Non-pigmented ciliary epithelial cell (primary cell): Measurements from ENCODE around the gene TTLL9.

ENCODE experiments used
- DNase-seq: peaks from one replicate; pipeline ENCODE4 v3.0.0-alpha.2; 2010; ENCODE audit warnings: low read depth

Gene TTLL9

GRCh38 chr20:31836853-31837608, 33.4 kb upstream of the TTLL9 start:
- DNase-seq: no peak

- DNase-seq: no peak
Observed at GRCh38 chr20:31837896-31838397, 32.5 kb upstream of the TTLL9 start.

GRCh38 chr20:31838646-31839292, 31.7 kb upstream of the TTLL9 start:
- no peak for DNase-seq

GRCh38 chr20:31839782-31840487, 30.5 kb upstream of the TTLL9 start:
- no peak for DNase-seq

DNA sequence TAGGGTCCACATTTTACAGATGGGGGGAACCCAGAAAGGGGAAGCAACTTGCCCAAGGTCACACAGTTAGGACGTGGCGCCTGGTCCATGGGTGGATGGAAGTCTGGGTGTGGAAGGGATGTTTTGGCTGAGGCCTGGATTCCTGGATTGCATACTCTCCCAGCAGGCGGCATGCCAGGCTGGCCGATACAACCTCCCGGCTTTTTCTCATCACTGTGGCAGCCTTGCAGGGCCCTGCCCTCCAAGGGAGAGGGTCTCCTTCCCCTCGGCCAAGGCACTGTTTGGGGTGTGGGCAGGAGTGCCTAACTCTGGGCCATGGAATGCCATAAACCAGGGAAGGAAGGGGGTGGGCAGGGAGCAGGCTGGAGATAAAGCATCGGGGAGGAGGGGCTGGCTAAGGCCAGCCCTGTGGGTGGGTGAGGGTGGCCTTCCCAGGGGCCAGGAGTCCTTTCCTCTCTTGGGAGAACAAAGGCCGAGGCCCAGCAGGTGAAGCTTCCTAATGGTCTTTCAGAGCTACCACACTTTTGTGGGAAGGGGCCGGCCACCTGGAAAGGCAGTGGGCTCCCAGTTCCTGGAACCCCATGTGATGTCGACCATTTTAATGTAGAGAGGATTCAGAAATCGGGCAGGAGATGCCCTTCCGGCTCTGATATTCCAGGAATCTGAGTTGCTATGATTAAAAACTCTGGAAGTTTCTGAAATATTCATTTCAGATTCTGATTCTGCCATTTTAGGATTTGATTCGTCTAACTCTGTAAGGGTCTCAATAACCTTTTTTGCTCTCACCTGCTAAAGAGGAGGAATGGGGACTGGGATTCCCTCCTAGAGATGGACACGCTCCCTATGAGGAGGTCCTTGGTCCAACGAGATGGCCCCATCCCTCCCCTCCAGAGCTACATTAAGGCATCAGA, 29.3 kb upstream of the TTLL9 start:
- no peak for DNase-seq

DNA sequence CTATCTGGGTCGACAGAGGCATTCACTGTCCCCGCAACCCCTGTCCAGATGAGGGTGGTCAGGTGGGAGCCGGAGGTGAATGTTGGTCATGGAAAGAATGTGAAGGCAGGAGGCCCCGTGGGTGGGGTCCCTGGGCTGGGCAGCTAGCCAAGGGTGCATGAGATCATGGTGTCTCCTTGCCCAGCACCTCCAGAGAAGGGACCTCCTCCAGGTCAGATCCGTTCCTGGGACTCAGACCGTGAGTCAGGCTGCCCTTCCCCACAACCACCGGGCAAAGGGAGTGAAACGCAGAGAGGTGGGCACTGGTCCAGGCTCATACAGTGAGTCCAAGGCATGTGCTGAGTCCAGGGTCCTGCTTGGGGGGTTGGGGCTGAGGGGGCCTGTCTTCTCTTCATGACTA, 28.5 kb upstream of the TTLL9 start:
- no peak for DNase-seq

DNA sequence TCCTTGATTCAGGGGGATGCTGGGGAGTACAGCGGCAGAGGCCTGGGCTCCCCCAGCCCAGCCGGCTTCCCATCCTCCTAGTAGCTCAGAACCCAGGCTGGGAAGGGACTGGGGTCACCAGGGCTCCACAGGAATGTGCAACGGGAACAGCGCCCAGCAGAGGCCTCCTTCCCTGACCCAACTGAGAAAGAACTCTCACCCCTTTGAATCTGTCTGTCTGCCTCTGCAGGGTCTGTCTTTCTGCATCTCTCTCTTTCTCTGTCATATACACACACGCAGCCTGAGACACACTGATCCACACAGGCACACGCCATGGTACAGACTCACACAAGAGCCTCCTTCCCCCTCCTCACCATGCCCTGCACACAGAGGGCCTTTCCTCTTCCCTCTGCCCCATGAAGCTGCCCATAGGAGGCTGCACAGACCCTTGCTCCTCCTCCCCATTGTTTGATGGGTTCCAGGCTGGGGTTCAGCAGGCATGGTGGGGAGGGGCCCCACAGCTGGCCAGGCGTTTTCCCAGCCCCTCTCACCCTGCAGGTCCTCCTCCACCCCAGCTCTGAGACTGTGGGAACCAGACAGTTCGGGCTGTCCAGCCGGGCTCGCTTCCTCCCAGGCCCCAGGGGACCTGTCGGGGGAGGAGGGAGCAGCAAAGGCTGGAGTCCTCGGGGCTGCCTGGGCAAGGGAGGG, 27.8 kb upstream of the TTLL9 start:
- DNase-seq: no peak

DNA sequence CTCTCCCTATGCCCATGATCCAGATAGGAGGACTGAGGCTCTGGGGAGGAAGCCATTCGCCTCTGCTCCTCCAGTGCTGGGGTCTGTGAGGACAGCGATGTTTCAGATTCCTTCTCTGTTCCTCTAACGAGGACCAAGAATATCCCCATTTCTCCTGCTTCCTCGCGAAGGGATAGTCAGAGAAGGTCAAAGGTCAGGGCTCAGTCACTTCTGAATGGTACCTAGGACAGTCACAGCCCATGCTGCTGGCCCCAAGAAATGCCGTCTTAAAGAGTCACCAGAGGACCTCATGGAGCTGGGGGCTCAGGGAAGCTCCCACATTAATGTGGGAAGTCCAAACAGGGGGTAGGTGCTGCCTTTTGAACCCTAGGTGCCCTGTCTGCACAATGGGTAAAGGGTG, 27.1 kb upstream of the TTLL9 start:
- DNase-seq: no peak

GRCh38 chr20:31843881-31844280, 26.6 kb upstream of the TTLL9 start:
- no peak for DNase-seq

- no peak for DNase-seq
Observed at GRCh38 chr20:31844737-31845299, 25.6 kb upstream of the TTLL9 start.

DNA sequence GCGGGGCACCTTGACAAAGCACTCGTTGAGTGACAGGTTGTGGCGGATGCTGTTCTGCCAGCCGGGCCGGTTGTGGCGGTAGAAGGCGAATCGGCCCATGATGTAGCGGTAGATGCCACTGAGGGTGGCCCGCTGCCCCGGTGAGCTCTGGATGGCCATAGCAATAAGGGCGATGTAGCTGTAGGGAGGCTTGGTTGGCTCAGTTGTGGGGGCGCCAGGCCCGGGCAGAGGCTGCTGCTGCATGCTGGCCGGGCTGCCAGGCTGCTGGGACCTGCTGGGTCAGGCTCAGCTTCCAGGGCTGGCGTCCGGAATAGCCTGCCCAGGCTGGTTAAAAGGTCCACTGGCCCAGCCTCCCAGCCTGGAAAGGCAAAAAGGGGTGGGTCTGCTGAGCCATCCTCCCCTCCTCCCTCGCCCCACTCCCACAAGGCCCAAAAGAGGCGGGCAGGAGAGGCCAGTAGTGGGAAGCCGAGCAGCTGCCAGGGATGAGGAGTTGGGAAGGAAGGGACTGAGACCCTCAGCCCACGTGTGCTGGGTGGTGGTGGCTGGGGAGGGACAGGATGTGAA, 25.1 kb upstream of the TTLL9 start, which contains the start of gene FOXS1:
TSS of gene FOXS1 (minus strand) at position 305 of the 564 bp plus-strand sequence. CDS start at position 243, 62 bp downstream.
- no peak for DNase-seq

GRCh38 chr20:31846793-31847138, 23.7 kb upstream of the TTLL9 start:
- DNase-seq: no peak

DNA sequence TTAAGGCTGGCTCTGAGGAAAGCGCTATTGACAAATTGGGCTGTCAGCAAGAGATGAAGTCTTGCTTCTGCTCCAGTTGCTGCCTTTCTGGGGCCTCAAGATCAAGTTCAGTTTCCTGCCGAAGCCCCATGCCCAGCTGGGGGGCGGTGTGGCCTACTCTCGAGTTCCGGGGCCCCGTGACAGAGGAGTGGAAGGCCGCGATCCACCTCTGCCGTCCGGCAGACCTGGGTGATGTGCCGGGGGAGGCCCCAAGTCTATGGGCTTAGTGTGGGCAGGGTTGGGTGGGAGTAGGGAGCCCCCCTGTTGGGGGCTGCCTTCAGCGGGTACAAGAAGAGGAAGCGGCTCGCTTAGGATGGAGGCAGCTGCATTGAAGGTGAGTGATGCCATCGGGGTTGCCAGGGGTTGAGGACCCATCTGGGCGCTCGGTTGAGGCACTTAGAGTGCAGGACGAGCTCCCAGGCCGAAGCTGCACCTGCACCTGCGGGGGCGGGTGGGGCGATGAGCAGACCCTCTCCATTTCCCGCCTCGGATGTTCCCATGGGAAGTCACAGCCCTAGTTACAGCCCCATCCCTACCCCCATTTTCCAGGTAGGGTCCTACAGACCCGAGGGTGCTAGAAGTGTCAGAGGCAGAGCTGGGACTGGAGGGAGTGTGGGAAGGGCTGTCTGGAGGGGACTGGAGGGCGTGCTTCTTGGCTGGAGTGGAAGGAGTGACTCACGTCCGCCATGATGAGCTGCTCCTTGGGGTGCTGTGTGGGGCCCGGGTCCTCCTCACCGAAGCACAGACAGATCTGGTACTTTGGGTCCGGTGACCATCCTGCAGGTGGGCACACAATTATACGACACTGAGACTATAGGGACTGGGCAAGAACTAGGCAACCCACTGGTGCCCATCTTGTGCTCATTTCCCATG, 22.1 kb upstream of the TTLL9 start:
- DNase-seq: no peak

GRCh38 chr20:31849306-31849930, 21.0 kb upstream of the TTLL9 start:
- no peak for DNase-seq

GRCh38 chr20:31851240-31851955, 19.0 kb upstream of the TTLL9 start:
- DNase-seq: no peak

DNA sequence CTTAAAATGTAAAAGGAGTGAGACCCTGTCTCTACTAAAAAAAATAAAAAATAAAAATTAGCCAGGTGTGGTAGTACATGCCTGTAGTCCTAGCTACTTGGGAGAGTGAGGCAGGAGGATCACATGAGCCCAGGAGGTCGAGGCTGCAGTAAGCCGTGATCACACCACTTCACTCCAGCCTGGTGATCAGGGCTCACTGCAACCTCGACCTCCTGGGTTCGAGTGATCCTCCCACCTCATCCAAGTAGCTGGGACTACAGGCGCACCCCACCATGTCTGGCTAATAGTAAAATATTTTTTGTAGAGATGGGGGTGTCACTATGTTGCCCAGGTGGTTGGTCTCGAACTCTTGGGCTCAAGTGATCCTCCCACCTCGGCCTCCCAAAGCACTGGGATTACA, 17.0 kb upstream of the TTLL9 start:
- DNase-seq: no peak

DNA sequence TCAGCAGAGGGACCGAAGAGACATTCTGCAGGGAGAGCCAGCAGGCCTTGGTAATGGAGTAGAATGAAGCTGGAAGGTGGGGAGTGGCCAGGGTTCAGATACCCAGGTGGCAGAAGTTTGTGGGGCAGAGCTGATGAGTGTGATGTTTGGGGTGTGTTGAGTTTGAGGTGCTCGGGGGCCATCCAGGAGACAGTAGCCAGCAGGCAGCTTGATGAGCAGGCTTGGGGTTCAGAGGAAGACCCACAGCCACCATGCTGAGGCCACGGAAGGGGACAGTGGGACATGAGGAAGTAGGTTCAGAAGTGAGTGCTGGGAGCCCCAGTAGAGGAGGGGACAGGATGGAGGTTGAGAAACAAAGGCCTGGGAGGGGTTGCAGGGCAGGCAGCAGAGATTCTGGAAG, 13.9 kb upstream of the TTLL9 start:
- no peak for DNase-seq
